ENCODE measurements around the gene RNF11.

RNF11 gene

DNA sequence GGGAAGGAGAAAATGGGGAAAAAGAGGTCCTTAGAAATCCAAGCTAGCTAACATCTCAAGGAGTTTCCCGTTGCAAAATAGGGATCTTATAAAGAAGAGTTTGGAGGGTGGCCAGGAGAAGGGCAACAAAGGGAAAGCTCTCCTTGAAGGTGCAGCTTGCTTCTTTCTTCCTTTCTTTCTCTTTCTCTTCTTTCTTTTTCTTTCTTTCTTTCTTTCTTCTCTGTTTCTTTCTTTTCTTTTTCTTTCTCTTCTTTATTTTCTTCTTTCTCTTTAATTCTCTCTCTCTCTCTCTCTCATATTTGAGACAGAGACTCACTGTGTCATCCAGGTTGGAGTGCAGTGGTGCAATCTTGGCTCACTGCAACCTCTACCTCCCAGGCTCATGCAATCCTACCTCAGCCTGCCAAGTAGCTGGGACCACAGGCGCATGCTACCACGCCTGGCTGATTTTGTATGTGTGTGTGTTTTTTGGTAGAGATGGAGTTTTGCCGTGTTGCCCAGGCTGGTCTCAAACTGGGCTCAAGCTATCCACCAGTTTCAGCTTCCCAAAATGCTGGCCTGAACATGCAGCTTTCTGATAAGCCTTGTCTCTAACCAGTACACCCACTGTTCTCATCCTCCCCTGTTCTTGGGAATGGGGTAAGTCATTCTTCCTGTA lies 44.4 kb downstream of the RNF11 start:
- no peak for DNase-seq (ENCODE audit: low spot score)
- POLR2A ChIA-PET (ENCODE audit: low non-redundant PET): no interaction called here
- TF ChIP-seq, protein P1, sequence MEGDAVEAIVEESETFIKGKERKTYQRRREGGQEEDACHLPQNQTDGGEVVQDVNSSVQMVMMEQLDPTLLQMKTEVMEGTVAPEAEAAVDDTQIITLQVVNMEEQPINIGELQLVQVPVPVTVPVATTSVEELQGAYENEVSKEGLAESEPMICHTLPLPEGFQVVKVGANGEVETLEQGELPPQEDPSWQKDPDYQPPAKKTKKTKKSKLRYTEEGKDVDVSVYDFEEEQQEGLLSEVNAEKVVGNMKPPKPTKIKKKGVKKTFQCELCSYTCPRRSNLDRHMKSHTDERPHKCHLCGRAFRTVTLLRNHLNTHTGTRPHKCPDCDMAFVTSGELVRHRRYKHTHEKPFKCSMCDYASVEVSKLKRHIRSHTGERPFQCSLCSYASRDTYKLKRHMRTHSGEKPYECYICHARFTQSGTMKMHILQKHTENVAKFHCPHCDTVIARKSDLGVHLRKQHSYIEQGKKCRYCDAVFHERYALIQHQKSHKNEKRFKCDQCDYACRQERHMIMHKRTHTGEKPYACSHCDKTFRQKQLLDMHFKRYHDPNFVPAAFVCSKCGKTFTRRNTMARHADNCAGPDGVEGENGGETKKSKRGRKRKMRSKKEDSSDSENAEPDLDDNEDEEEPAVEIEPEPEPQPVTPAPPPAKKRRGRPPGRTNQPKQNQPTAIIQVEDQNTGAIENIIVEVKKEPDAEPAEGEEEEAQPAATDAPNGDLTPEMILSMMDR (conservative IDR thresholded peaks at IDR 0.05; ENCODE audit: low read depth): no peak
- H3K27ac ChIP-seq: peak overlapping the region; percentile 53
- CTCF ChIA-PET: no interaction called here

GRCh38 chr1:51281807-51282206 lies 45.7 kb downstream of the RNF11 start:
- DNase-seq (ENCODE audit: low spot score): no peak
- TF ChIP-seq, protein P1 (conservative IDR thresholded peaks at IDR 0.05; ENCODE audit: low read depth): no peak
- H3K27ac ChIP-seq: no peak overlapping the region
- CTCF ChIA-PET: no interaction called here
- POLR2A ChIA-PET (ENCODE audit: low non-redundant PET): interaction anchor here (0.6 kb wide), 1 partner anchor 17 kb away, joined by 3 read pairs; no protein-coding TSS in a partner anchor

- CTCF ChIA-PET: interaction anchor here (0.5 to 0.6 kb wide), 2 partner anchors 9 to 38 kb away, joined by 3 read pairs; no protein-coding TSS in a partner anchor
- POLR2A ChIA-PET (ENCODE audit: low non-redundant PET): no interaction called here
- DNase-seq (ENCODE audit: low spot score): no peak
- H3K27ac ChIP-seq: no peak overlapping the region
- TF ChIP-seq, protein P1 (conservative IDR thresholded peaks at IDR 0.05; ENCODE audit: low read depth): no peak
Measured at GRCh38 chr1:51282605-51283004, 46.5 kb downstream of the RNF11 start.

GRCh38 chr1:51283979-51284378 lies 47.9 kb downstream of the RNF11 start:
- POLR2A ChIA-PET (ENCODE audit: low non-redundant PET): no interaction called here
- DNase-seq (ENCODE audit: low spot score): no peak
- CTCF ChIA-PET: no interaction called here
- H3K27ac ChIP-seq: no peak overlapping the region
- TF ChIP-seq, protein P1 (conservative IDR thresholded peaks at IDR 0.05; ENCODE audit: low read depth): no peak

DNA sequence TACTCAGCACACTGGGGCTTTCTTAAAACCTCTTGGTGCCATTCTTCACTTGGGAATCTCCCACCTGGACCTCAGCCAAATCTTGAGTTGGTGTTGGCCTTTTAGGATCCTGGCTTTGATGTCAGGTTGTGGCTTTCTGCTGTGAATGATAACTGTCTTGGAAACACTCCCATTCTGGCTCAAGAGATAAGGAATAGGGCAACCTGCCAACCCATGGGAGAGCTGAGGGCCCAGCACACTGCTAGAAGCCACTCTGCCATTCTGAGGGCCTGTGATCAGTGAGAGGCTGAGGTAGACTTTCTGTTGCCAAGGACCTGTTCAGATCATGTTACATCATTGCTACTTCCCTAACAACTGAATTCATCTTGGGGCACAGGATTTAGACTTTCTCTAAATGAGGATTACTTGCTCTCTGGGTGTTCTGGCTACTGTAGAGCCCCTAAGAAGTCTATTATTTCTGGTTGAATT lies 48.4 kb downstream of the RNF11 start:
- H3K27ac ChIP-seq: no peak overlapping the region
- TF ChIP-seq, protein P1 (conservative IDR thresholded peaks at IDR 0.05; ENCODE audit: low read depth): no peak
- POLR2A ChIA-PET (ENCODE audit: low non-redundant PET): no interaction called here
- DNase-seq (ENCODE audit: low spot score): no peak
- CTCF ChIA-PET: no interaction called here

DNA sequence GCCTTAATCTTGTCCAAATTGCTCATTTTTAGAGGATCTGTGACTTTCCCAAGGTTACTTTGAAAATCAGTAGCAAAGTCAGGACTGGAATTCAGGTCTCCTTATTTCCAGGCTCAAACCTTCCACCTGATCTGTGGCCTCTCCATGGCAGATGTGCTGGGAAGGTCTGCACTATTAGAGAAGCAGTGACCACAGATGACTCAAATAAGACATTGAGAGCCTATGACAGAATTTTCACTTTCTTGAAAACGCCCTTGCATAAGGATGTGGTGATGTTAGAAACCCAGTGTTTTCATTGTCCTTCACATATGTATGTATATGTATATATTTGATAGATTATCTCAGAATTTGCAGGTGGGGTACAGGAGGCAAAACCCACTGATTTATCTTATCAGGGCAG lies 49.0 kb downstream of the RNF11 start:
- no peak overlapping the region for H3K27ac ChIP-seq
- ChIA-PET CTCF (no interaction called here), POLR2A (ENCODE audit: low non-redundant PET) (no interaction called here)
- TF ChIP-seq, protein P1 (conservative IDR thresholded peaks at IDR 0.05; ENCODE audit: low read depth): no peak
- DNase-seq (ENCODE audit: low spot score): no peak
